HUES6 (cell line): ENCODE measurements around the gene NQO2.

Source experiments
- H3K27ac ChIP-seq: 2 replicates; pipeline ENCODE4 v1.7.0; 2013; ENCODE audit warnings: low read depth, mild to moderate bottlenecking, low read length, inconsistent platforms
- H3K27me3 ChIP-seq: 2 replicates; pipeline ENCODE4 v1.6.1; 2013; ENCODE audit warnings: low read length; ENCODE audit not compliant: control insufficient read depth, insufficient read depth
- H3K36me3 ChIP-seq: 2 replicates; pipeline ENCODE4 v1.6.1; 2013; ENCODE audit warnings: low read length; ENCODE audit not compliant: control insufficient read depth, insufficient read depth
- H3K4me1 ChIP-seq: 2 replicates; pipeline ENCODE4 v1.6.1; 2013; ENCODE audit warnings: low read length; ENCODE audit not compliant: control insufficient read depth, insufficient read depth
- H3K4me3 ChIP-seq: 2 replicates; pipeline ENCODE4 v1.5.1; 2013; ENCODE audit warnings: low read depth, low read length
- H3K9ac ChIP-seq: one replicate; pipeline ENCODE4 v1.6.1; 2013; ENCODE audit warnings: mild to moderate bottlenecking, low read length
- H3K9me3 ChIP-seq: 2 replicates; pipeline ENCODE4 v1.6.1; 2013; ENCODE audit warnings: low read depth, low read length; ENCODE audit not compliant: control insufficient read depth, insufficient read depth

NQO2 gene

GRCh38 chr6:2977799-2978590 is 21.7 kb upstream of the NQO2 start:
- no peaks in the 10 kb centered on the region for H3K36me3 ChIP-seq
- H3K4me1 ChIP-seq, result peaks cover 35% of the 10 kb centered on the region
- H3K9ac ChIP-seq, result no peak overlapping the region
- H3K27ac ChIP-seq, result no peak overlapping the region
- H3K9me3 ChIP-seq, result no peaks in the 10 kb centered on the region
- H3K27me3 ChIP-seq, result no peaks in the 10 kb centered on the region
- no peak overlapping the region for H3K4me3 ChIP-seq

GRCh38 chr6:2978923-2979322 is 20.8 kb upstream of the NQO2 start:
- peaks cover 41% of the 10 kb centered on the region for H3K4me1 ChIP-seq
- H3K27ac ChIP-seq, result no peak overlapping the region
- no peaks in the 10 kb centered on the region for H3K36me3 ChIP-seq

GRCh38 chr6:2979819-2980464 is 19.8 kb upstream of the NQO2 start:
- Histone ChIP-seq H3K9ac (no peak overlapping the region), H3K36me3 (no peaks in the 10 kb centered on the region), H3K4me1 (peaks cover 46% of the 10 kb centered on the region), H3K4me3 (no peak overlapping the region), H3K9me3 (no peaks in the 10 kb centered on the region), H3K27me3 (no peaks in the 10 kb centered on the region), H3K27ac (no peak overlapping the region)

More at GRCh38 chr6:2978923-2979322, 20.8 kb upstream of the NQO2 start:
- Histone ChIP-seq H3K9ac (no peak overlapping the region), H3K9me3 (no peaks in the 10 kb centered on the region), H3K27me3 (no peaks in the 10 kb centered on the region), H3K4me3 (no peak overlapping the region)

- H3K9me3 ChIP-seq, result no peaks in the 10 kb centered on the region
- H3K36me3 ChIP-seq, result no peaks in the 10 kb centered on the region
- H3K27me3 ChIP-seq, result no peaks in the 10 kb centered on the region
- no peak overlapping the region for H3K27ac ChIP-seq
- peaks cover 50% of the 10 kb centered on the region for H3K4me1 ChIP-seq
- H3K9ac ChIP-seq, result no peak overlapping the region
- H3K4me3 ChIP-seq, result no peak overlapping the region
Measured at GRCh38 chr6:2980465-2980855, 19.2 kb upstream of the NQO2 start.

GRCh38 chr6:2982426-2983117 is 17.1 kb upstream of the NQO2 start:
- Histone ChIP-seq H3K9ac (no peak overlapping the region), H3K4me3 (no peak overlapping the region), H3K27ac (no peak overlapping the region), H3K9me3 (no peaks in the 10 kb centered on the region), H3K27me3 (no peaks in the 10 kb centered on the region), H3K36me3 (no peaks in the 10 kb centered on the region), H3K4me1 (peaks cover 50% of the 10 kb centered on the region)

- Histone ChIP-seq H3K27me3 (no peaks in the 10 kb centered on the region), H3K9ac (peak overlapping the region; percentile 61), H3K4me1 (peaks cover 45% of the 10 kb centered on the region), H3K36me3 (no peaks in the 10 kb centered on the region), H3K9me3 (no peaks in the 10 kb centered on the region), H3K27ac (peak overlapping the region; percentile 64; the same call in 1 of the 2 replicates), H3K4me3 (peak overlapping the region; percentile 22; the same call in 1 of the 2 replicates)
Measured at GRCh38 chr6:2984738-2985406, 14.8 kb upstream of the NQO2 start.

- no peaks in the 10 kb centered on the region for H3K27me3 ChIP-seq
- H3K27ac ChIP-seq, result no peak overlapping the region
- no peak overlapping the region for H3K9ac ChIP-seq
Measured at GRCh38 chr6:2986722-2987221, 12.9 kb upstream of the NQO2 start.

GRCh38 chr6:2988094-2988425 is 11.6 kb upstream of the NQO2 start:
- no peaks in the 10 kb centered on the region for H3K9me3 ChIP-seq
- no peaks in the 10 kb centered on the region for H3K27me3 ChIP-seq
- peak overlapping the region; percentile 95 for H3K9ac ChIP-seq
- H3K36me3 ChIP-seq, result no peaks in the 10 kb centered on the region
- H3K4me1 ChIP-seq, result peaks cover 51% of the 10 kb centered on the region
- H3K4me3 ChIP-seq, result peak overlapping the region; percentile 66
- H3K27ac ChIP-seq, result peak overlapping the region; percentile 99; the same call in 1 of the 2 replicates

More at GRCh38 chr6:2986722-2987221, 12.9 kb upstream of the NQO2 start:
- Histone ChIP-seq H3K36me3 (no peaks in the 10 kb centered on the region), H3K4me3 (no peak overlapping the region), H3K9me3 (no peaks in the 10 kb centered on the region), H3K4me1 (peaks cover 51% of the 10 kb centered on the region)

- Histone ChIP-seq H3K9ac (peak overlapping the region; percentile 95), H3K27ac (peak overlapping the region; percentile 99), H3K36me3 (no peaks in the 10 kb centered on the region), H3K27me3 (no peaks in the 10 kb centered on the region), H3K4me1 (peaks cover 47% of the 10 kb centered on the region), H3K4me3 (peak overlapping the region; percentile 66), H3K9me3 (no peaks in the 10 kb centered on the region)
Measured at GRCh38 chr6:2988426-2989331, 11.0 kb upstream of the NQO2 start.
